GM21576 (cell line): ENCODE results near the gene KTI12.
A peak's percentile ranks its signal among the peaks of the same experiment; 100 is the strongest.
"Not testable (repeated sequence)": the region's sequence is repeated elsewhere in the genome, so short reads cannot be mapped to it uniquely, and the experiment has no call there.

Source experiments
- ATAC-seq: cut with Tn5 transposase; IDR thresholded peaks from one replicate; pipeline ENCODE4 v1.9.1; 2021; ENCODE audit warnings: mild to moderate bottlenecking, moderate library complexity; ENCODE audit not compliant: unreplicated experiment

Gene KTI12

GRCh38 chr1:52041551-52042185, 8.1 kb upstream of the KTI12 start:
- no peak for ATAC-seq

GRCh38 chr1:52037909-52038308, 4.3 kb upstream of the KTI12 start:
- ATAC-seq, result no peak

- no peak for ATAC-seq
Measured at GRCh38 chr1:52037402-52037814, 3.8 kb upstream of the KTI12 start.

GRCh38 chr1:52034050-52034384, 407 bp upstream of the KTI12 start:
- ATAC-seq, result no peak

- ATAC-seq, result no peak
Measured at GRCh38 chr1:52032785-52033131, 852 bp downstream of the KTI12 start.

- no peak for ATAC-seq
Measured at GRCh38 chr1:52032124-52032784, 1.4 kb downstream of the KTI12 start.

GRCh38 chr1:52028839-52029238, 4.8 kb downstream of the KTI12 start:
- ATAC-seq, result not testable (repeated sequence)

GRCh38 chr1:52028328-52028727, 5.3 kb downstream of the KTI12 start:
- ATAC-seq, result no peak

GRCh38 chr1:52026278-52026677, 7.3 kb downstream of the KTI12 start:
- no peak for ATAC-seq

- no peak for ATAC-seq
Measured at GRCh38 chr1:52022133-52022532, 11.5 kb downstream of the KTI12 start.

- ATAC-seq, result no peak
Measured at GRCh38 chr1:52008071-52008809, 25.4 kb downstream of the KTI12 start.

- ATAC-seq, result no peak
Measured at GRCh38 chr1:52007215-52008002, 26.2 kb downstream of the KTI12 start.

- not testable (repeated sequence) for ATAC-seq
Measured at GRCh38 chr1:52006081-52006553, 27.5 kb downstream of the KTI12 start.

- ATAC-seq, result not testable (repeated sequence)
Measured at GRCh38 chr1:52005548-52005947, 28.1 kb downstream of the KTI12 start.

GRCh38 chr1:52003877-52004276, 29.7 kb downstream of the KTI12 start:
- no peak for ATAC-seq

- ATAC-seq, result peak; percentile 56
Measured at GRCh38 chr1:52002038-52002917, 31.3 kb downstream of the KTI12 start.

GRCh38 chr1:51998701-51999100, 34.9 kb downstream of the KTI12 start:
- no peak for ATAC-seq

- no peak for ATAC-seq
Measured at GRCh38 chr1:51997974-51998382, 35.6 kb downstream of the KTI12 start.

- peak; percentile 91 for ATAC-seq
Measured at GRCh38 chr1:51990478-51990965, 43.1 kb downstream of the KTI12 start, which contains the start of gene RAB3B. Gene RAB3B, minus strand, starts transcription at chr1:51990700. Its CDS starts 13,583 bp downstream, at chr1:51977117.
